Activated CD4-positive, alpha-beta T cell treated with anti-CD3 and anti-CD28 coated beads, Interleukin-2, amount 50 U/mL, for 24 hours (primary cell): ENCODE results near the gene SOX6.
"Not testable (repeated sequence)": the region's sequence is repeated elsewhere in the genome, so short reads cannot be mapped to it uniquely, and the experiment has no call there.

Source experiments
- DNase-seq, 2 donors: peaks; one replicate each; pipeline ENCODE4 v3.0.0-alpha.2; 2020; ENCODE audit warnings: low read depth in 1 of 2, low spot score in 1 of 2

SOX6 gene

GRCh38 chr11:16155448-16155847, 200.9 kb downstream of the SOX6 start:
- DNase-seq: no peak

- DNase-seq: no peak
These were observed 201.5 kb downstream of the SOX6 start for GRCh38 chr11:16154715-16155396.

DNA sequence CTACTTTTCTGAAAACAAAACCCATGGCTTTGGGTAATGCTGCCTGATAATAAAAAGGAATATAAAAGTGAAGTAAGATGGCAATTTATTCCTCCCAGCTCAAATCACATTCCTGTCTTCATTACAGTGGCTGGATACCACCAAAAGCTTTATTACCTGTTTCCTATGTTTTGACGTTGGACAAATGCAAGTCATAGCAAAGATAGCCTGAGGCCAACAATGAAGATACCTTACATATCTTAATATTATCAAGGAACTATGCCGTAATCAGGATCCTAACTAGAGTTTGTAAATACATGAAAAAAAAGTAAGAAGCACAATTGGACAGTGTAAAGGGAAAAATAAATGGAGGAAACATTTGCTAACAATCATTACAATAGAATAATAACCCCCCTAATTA, 202.4 kb downstream of the SOX6 start:
- DNase-seq: no peak

DNA sequence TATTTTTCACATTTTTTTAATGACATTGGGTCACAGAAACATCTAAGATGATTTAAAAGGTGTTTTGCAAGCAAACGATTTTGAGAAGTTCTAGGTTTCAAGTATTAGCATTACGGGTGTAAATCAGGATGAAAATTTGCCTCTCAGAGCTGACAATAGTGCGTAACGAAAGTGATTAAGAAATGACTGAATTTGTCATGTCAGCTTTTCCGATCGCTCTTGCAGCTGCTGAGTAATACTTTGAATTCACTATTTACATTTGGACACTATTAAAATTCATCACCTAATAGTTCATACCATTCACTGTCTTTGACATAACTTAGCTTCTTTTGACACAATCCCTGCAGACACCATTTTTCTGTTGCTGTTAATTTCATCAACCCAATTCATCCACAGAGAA, 205.2 kb downstream of the SOX6 start:
- no peak for DNase-seq

GRCh38 chr11:16149476-16149875, 206.9 kb downstream of the SOX6 start:
- no peak for DNase-seq

DNA sequence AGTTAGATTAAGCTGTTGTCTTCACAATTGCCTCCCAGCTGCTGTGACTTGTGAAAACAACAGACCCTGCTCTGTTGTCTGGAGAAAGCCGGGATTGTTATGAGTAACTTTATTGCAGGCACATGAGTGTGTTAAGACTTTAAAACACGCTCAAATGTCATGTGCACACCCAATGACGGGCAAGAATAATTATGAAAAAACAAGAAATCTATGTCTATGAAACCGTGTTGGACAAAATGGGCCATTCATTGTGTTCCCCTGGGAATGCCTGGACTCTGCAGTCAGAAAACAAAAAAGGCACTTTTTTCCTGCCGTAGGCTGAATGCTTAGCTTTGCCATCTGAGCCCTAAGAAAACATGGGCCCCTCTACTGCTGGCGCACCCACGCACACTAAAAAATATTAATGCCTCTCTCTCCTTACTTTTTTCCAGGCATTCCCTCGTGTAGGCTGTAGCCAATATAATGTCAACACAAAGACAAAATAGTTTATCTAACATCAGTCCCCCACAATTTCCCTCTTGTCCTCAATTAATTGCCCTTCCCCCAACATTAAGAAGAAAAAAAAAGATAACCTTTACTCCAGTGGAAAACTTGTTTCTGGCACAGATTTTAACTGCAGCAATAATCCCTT, 207.9 kb downstream of the SOX6 start:
- no peak for DNase-seq

GRCh38 chr11:16146980-16147379, 209.4 kb downstream of the SOX6 start:
- DNase-seq: not testable (repeated sequence)

GRCh38 chr11:16141614-16142013, 214.7 kb downstream of the SOX6 start:
- not testable (repeated sequence) for DNase-seq

GRCh38 chr11:16141162-16141561, 215.2 kb downstream of the SOX6 start:
- not testable (repeated sequence) for DNase-seq

- no peak for DNase-seq
These were observed 219.5 kb downstream of the SOX6 start for GRCh38 chr11:16136792-16137390.

- DNase-seq: no peak
These were observed 222.5 kb downstream of the SOX6 start for GRCh38 chr11:16133867-16134266.

GRCh38 chr11:16127732-16128131, 228.6 kb downstream of the SOX6 start:
- DNase-seq: no peak

DNA sequence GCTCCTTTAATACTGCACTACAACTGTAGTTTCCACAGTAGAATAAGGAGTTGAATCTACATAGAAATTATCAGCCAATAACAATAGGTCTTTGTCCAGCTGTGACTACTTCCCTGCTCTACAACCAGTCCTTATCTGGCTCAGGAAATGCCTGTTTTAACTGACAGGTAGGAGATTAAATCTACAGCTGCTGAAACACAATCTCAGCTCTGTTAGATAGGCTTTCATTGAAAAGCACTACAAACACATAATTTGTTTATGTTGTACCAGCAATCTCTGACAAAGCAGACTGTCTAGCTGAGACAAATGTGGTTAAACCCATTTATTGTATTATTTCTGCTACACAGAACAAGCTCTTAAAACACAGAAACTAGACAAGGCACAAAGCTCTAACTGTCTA, 230.0 kb downstream of the SOX6 start:
- no peak for DNase-seq

DNA sequence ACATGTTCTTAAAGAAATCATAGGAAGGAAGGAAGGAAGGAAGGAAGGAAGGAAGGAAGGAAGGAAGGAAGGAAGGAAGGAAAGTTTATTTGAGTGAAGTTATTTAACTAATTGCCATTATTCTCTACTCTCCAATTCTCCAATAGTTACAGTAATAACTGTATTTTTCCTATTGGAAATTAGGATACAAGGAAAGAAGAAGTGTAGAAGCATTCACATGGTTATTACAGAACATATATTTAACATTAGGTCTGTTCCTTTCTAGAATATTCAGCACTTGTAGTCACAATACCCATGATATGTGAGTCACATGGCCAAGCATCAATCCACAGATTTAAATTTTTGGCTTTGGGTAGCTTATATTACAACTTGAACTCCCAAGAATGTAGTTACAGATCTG, 230.6 kb downstream of the SOX6 start:
- DNase-seq: no peak

DNA sequence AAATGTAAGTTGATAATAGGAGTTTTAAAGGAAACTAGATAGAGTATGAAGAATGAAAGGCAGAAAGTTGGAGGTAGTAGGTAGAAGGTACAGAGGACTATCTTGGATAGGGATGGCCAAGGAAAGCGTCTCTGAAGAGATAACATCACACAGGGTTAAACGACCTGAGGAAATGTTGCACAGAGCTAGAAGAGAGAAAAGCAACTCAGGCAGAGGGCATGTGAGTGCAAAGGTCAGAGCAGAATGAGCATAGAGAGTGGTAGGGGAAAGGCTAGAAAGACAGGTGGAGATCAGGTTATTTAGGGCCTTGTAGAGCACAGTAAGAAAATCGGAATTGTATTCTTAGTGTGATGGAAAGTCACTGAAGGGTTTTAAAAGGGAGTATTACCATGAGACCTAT, 232.0 kb downstream of the SOX6 start:
- DNase-seq: no peak

- DNase-seq: no peak
These were observed 234.5 kb downstream of the SOX6 start for GRCh38 chr11:16121853-16122252.

DNA sequence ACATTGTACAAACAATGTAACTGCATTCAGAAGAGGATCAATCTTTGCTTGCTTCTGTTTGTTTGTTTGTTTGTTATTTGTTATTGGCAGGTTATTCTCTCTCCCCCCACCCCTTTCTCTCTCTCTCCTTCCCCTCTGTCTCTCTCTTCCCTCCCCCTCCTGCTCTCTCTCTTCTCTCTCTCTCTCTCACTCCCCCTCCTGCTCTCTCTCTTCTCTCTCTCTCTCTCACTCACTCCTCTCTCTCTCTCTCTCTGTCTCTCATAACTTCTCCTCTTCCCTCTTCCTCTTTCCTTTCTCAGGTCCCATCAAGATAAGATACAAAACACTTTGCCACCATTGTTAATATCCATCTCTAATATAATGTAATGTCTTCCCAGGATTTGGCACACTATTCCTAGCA, 236.3 kb downstream of the SOX6 start:
- no peak for DNase-seq

DNA sequence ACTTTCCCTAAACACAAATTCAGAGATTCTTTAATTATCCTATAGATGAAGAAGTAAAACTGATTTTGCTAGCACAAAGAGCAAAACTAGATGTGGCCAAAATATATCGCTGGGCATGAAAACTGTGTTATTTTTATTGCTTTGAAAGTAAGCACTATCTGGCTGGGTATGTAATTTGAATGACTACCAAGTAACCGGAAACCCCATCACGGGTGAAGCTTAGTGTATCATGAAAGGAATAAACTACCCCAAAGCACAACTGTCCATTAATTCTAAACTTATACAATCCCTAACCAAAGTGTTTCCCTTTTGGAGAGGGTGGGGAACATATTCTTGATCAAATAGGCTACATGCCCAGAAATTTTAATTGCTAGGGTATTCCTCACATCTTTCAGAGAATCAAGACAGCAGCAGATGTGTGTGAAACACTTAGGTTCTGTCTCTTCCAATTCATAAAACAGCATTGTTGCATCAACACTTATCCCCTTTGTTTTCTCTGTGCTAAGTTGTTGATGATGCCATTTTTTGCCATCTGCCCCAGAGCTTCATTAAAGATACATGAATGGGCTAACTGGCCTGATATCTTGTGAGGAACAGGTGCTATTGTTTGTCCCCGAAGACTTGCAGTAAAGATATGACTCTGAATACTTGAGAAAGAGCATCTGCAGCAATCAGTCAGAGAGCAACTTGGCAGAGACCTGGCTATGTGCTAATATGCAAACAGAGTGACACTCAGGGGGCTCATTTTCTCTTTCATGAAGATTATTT, 238.2 kb downstream of the SOX6 start:
- no peak for DNase-seq

DNA sequence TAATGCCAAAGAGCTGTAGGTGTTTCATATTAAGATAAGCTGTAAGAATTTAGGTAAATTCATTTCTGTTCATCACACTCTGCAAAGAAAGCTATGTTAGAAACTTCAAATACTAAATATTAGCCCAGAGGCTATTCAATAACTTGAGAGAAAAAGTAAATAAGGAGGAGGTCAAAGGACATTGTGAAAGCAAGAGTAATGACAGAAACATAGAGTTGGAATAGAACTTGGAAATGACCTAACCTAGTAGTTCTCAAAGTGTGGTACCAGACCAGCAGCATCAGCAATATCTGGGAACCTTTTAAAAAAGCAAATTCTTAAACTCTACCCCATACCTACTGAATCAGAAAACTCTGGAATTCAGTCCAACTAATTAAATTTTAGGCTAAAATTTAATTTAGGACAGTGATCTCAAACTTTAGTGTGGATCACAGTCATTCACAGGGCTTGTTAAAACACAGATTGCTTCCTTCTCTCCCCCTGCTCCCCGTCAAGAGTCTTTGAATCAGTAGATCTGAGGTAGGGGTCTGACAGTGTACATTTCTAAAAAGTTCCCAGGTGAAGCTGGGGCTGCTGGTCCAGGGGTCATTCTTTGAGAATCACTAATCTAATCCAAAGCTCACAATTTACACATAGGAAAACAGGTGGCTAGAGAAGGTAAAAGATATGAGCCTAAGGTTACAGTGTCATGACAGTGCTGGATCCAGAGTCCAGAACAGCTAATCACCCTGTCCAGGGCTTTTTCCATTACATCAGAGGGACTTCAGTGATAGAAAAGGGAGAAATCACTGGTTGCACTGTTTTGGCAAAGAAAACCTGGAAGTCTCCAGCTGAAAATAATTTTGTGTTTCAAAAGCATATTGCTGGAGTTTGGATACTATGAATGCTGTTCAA, 241.1 kb downstream of the SOX6 start:
- no peak for DNase-seq

DNA sequence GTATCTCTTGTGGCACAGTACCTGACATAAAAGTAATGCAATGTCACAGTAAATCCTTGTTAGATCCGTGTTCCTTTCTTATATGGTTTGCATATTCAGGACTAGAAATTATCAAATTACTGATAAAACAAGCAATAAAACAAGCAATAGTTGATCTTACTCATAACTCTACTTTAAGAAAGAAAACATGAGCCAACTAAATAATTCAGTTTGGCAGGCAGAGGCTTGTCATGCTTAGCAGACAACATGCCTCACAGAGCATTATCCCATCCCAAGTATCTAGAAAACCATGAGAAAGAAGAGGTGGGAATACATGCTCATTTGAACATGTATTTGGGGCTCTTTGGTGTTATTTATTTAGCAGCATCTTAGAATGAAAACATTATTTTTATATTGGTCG, 241.9 kb downstream of the SOX6 start:
- no peak for DNase-seq

- no peak for DNase-seq
These were observed 244.7 kb downstream of the SOX6 start for GRCh38 chr11:16111690-16112089.
